GM19468 (cell line): Measurements from ENCODE around the gene SNRPB2.
A peak's percentile ranks its signal among the peaks of the same experiment; 100 is the strongest.

ENCODE experiments used
- ATAC-seq: cut with Tn5 transposase; IDR thresholded peaks from one replicate; pipeline ENCODE4 v1.9.1; 2021; ENCODE audit warnings: mild to moderate bottlenecking, moderate library complexity, moderate number of reproducible peaks; ENCODE audit not compliant: unreplicated experiment; ENCODE audit errors: extremely low read depth

The SNRPB2 gene

DNA sequence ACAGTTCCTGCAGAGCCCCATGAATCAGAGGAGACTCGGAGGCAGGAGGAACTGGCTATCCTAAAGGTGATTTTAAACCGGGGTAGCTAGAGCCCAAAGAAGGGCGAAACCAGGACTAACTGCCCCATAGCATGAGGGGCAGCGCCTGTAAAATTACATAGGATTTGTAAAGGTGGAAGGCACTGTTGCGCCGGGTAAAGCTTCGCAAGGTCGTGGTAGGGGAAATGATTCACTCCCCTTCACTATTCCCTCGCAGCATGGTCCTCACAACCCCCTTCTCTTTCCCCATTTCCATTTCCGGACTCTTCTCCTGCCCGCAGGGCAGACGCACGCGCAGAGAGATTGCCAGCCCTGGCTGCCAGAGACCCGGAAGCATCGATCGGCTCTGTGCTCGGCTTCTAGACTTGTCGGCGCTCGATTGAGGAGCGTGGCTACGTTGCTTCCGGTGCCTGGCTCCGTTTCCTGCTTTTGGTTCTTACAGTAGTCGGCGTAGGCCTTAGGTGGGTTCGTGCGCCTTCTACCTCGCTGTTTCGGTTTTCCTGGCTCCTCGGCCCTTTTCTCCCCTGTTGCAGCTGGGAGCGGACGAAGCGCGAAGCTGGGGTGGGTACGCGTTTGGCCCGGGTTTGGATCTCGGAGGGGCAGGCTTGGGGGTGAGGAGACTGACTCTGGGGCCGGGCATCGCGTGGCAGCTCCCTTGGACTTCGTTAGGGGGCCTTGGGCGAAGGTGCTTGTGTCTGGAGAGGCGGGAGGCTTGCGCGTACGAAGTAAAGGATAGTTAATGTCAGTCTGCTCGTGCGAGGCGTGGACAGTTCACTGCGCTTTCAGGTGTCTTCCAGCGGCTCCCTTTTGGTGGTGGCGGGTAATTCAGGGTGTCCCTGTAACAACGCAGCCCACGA, at the start of gene SNRPB2:
Gene SNRPB2, plus strand, starts transcription at position 462 of the 896 bp plus-strand sequence. CDS start 1,677 bp downstream, outside the sequence.
- ATAC-seq = peak; percentile 94

DNA sequence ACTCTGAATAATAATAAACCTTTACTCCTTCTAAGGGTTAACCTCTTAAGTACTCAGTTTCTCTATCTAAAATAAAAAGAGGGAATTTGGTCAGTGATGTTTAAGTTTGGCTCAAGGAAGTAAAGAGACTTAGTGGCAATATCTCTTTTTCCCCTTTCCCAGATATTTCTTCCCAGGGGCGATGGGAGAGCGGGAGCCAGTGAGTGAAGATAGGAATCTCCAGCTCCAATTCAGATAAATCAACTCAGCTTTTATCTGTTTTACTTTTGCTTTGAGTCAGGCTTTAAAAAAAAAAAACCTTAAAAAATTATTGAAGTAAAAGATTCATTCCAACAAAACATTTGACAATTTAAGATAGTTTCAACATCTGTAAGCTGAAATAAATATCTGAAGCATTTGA, 45.4 kb upstream of the SNRPB2 start:
- ATAC-seq = no peak

DNA sequence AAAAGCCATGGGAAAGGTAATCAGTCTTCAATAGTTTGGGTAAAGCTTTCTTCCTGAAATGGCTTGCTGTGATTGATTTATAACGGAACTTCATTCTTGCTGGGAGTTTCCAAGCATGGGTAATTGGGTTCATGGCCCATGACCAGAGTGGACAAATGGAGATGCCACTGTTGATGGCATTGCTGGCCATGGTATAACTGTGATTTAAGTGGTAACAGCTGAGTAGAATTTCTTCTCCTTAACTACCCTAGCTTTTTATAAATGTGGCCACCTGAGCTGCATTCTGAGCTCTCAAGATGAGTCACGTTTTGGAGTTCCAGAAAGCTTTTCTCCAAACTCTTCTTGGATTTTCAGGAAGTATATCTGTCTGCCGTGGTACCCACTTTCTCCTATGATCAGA, 39.9 kb upstream of the SNRPB2 start:
- no peak for ATAC-seq

DNA sequence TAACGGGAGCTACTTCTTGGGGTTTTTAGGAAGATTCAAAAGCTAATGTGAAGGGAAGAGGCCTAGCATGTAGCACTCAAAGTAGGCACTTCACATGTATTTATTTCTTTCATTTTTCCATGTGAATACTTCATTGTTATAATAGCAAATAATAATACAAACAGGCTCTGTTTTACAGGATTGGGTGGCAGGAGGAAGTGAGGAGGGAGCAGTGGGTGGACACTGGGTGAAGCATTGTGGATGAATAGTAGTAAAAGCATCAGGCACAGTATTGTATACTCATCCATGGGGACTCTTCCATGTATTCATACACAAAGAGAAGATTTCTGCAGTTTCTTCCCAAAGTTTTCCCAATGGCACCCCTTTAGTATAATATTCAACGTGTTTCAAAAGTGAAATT, 38.4 kb upstream of the SNRPB2 start:
- ATAC-seq = no peak

DNA sequence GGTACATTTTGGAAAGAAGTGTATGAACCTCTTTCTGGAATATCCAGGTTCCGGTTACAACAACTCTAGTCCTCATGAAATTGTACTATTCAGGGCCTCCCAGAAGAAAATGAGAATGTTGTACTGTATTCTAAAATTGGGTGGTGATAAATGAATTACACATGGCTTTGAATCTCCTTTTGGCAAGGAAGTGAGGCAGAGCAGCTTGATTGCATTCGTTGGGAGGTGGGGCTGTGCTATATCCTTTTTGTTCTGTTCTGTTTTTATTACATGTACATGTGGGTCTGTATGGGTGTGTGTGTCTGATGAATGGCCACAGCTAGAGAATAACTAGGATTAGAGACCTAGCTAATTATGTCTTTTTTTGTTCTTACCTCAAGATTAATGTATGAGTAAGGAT, 37.8 kb upstream of the SNRPB2 start:
- ATAC-seq = no peak

DNA sequence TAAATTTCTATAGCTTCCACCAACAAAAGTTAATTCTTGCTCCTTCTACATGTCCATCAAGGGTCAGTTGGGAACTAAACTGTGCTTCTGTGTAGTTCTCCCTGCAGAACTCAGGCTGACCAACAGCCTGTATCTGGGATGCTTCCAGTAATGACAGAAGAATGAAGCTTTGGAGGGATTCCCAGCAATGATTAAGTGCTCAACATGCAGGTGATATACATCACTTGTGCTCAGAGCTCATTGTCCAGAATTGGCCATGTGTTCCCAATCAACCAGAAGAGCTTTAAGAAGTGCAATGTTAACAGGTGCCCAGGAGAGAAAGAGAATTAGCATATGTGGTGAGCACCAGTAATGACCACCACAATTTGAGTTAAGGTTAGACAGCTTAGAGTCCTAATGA, 37.4 kb upstream of the SNRPB2 start:
- no peak for ATAC-seq

DNA sequence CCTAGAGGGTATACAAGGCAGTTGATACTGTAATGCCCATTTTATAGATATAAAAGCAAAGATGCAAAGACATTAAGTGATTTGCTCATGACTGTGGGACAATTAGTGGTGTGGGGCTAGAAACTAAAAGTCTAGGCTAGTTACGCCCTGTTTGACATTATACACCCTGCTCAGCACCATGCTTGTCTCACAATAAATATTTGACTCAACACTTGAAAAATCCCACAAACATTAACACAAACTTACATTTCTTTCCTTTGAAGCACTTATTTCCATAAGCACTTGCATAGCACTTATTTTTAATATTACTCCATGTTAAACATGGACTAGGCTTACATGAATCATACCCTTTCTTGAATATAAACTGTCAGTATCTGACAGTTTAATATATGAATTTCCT, 36.5 kb upstream of the SNRPB2 start:
- no peak for ATAC-seq

DNA sequence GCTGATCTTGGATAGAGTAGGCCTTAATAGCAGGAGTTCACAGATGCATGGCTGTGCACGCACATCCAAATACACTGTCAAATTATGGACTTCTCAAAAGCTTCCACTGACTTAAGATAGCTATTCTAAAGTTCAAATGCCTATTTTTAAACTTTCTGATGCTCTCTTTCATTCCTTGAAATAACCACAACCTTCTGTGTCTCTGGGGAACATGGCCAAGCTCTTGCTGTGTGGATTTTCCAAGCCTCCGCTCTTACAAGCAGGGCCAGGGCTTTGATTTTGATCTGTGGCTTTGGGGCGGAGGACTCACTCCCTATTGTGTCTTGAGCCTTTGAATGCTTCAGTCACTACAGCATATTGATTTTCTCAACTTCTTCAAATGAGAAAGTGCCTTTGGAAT, 35.7 kb upstream of the SNRPB2 start:
- ATAC-seq = no peak

DNA sequence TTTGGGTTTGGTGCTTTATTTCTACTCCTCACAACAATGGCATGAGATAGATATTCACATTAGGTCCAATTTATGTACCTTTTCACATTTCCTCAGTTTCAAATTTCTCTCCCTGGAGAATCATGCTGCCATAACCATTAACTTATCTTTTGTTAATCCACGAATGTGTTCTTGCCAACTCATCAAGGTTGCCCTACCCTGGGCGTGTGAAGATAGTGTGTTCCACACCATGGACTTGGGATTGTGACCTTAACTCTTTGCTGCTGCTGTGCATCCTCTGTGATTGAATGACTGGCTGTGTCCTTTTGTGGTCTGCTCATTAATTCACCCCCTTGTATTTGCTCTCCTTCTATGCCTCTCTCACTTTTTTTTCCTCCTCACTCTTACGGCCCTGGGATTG, 34.2 kb upstream of the SNRPB2 start:
- ATAC-seq = no peak

DNA sequence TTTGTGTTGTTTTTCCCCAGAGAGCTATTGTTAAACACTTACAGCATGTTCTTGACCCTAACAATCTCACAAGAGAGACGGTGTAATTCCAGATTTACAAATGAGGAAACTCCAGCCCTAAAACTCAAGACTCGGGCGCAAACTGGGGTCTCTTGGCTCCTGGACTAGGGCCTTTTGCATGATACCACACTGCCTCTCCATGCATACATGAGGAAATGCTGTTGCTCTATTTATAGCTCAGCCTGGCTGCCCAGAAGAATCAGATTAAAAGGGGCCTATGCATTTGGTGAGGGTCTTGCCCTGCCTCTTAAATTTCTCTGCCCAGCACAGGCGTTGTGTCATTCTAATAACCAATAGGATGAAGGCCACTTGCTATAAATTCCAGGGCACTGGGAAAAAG, 30.5 kb upstream of the SNRPB2 start:
- no peak for ATAC-seq

DNA sequence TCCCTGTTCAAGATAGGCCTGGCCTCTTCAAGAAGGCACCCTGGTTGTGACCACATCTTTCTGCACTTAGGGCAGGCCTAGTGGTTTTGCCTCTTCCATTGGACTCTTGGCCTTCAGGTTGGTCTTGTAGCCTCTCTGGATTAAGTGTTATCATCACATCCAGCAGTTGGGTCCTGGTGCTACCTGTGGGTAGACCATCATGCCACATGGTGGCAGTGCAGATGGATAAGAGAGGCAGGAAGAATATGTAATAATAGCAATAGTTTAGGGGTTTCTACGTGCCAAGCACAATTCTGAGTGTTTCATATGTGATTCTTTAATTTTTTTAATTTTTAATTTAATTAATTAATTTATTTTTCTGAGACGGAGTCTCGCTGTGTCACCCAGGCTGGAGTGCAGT, 28.5 kb upstream of the SNRPB2 start:
- ATAC-seq = no peak

DNA sequence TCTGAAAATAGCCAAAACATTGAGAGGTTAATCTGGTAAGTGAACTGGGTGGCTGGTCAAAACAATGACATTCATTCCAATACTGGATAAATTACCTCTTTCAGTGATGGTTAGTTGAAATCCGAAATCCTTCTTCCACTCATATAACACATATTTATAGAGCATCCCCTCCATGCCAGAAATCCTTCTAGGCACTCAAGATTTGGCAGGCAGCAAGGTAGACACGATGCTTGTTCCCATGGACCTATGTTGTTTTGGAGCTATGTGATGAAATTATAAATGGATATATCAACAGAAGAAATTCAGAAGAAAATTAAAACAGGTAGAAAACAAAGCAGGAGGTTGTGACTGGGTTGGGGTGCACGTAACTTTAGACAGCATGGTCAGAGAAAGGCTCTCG, 26.3 kb upstream of the SNRPB2 start:
- ATAC-seq = no peak

DNA sequence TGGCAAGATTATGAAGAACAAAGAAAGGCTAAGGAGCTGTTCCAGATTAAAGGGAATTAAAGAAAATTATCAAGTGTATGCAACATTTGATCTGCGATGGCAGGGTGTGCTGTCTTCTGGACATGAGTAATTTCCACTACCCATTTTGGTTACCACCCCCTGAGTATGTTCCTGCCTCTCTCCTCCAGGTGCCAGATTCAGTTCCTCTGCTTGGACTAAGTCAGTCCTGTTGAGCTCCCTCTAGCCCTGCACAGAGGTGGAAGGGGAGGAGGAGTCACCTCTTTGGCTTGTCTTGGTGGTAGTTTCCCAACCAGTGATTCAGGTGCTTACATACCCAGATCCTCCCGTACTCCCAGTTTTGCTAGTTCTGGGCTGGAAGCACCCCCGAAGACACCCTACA, 22.2 kb upstream of the SNRPB2 start:
- no peak for ATAC-seq

DNA sequence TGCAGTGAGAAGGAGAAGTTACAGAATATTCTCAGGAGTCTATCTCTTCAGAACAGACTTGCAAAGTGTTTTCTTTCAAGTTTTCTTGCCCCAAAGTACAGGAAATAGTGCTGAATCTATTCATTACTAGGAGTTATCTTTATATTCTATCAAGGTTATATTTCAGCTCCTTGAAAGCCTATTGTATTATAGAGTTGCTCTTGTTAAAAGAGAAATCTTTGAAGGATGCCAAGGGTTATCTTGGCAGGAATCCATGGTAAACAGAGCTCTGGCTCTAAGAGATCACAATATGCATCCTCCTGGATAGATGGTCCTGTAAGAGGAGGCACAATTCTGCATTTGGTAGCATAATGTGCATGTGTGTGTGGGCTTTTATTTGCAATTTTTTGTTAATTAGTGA, 21.2 kb upstream of the SNRPB2 start:
- no peak for ATAC-seq

DNA sequence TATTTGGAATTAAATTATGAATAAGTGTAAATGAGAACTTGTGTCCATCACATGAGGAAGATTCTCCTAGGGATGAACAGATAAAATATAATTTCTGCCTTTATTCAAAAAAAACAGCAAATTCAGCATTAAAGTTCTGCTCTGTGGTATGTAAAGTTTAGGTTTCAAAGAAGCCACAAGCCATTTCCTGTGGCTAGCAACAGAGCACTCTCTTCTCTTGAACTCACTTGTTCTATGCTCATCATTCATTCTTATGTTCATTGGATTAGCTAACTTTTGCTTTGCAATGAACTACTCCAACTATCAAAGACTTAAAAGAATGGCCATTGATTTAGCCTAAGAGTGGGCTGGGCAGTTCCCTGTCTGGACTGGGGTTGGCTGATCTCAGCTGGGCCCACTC, 20.8 kb upstream of the SNRPB2 start:
- peak; percentile 54 for ATAC-seq

DNA sequence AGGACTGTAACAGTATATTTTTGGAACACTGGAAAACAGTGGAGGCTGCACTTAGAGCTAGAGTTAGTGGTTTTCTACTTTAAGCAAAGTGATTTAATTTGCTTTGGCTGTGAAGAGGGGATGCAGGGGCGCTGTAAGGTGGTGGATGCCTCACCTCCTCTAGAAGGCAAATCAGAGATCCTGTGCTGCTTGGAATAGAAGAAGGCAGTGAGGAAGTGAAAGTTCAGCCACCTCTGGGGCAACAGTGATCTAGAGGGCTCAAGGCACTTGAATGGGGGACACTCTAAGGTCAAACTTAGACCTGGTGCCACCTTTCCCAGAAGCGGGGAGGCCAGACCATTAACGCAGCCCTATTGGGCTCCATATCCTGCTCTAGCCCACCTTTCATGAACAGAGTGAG, 19.0 kb upstream of the SNRPB2 start:
- ATAC-seq = peak; percentile 28

DNA sequence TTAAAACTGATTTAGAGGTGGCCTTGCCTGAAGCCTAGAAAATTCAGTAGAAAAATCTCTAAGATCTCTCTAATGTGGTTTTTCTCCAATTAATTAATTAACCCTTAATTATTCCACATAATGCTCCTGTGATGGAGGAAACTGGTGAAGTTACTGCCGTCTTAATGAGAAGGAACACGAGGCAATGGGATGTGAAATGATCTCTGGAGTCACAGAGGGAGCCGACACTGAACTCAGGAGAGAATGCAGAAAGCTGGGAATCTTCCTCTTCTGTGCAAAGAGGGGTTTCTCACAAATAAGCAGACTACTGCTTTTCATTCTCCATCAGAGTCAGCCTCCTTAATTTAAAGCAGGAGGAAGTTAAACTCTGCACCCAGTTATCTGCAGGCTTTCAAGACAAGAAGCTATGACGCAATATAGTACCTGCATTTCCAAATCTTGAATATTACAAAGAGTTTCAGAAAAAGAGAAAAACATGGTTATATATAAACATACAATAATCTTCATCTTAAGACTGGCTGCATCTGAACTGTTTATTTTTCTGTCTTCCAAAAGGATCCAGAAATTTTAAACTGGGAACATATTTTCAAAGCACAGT, 18.1 kb upstream of the SNRPB2 start:
- no peak for ATAC-seq

DNA sequence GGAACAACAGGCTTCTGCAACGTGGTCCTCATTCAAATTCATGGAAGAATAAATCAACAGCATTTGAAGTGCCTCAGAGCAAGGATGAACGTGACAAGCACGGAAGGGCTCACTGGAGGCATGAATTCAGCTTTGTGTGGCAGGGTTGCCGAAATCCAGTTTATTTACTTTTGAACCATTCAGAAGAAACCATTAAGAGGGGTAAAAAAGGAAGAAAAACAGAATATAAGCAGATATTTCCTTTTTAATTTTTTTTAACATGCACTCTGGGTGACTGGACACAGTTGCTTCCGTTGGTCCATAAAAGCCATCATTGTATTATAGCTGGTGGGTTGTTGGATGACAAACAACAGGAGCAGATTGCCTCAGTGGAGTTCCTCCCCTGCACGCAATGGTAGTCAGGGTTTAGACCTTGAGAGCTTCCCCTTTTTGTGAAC, 17.3 kb upstream of the SNRPB2 start:
- ATAC-seq = no peak

DNA sequence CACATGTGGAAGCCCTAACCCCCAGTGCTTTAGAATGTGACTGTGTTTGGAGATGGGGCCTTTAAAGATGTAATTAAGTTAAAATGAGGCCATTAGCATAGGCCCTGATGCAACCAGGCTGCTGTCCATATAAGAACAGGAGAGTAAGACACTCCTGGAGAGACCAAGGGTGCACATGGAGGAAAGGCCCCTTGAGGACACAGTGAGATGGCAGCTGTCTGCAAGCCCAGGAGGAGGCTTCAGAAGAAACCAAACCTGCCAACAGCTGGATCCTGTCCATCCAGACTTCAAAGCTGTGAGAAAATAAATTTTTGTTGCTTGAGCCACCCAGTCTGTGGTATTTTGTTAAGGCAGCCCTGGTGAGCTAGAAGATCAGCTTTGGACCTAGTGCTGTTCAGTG, 16.8 kb upstream of the SNRPB2 start:
- ATAC-seq = no peak

DNA sequence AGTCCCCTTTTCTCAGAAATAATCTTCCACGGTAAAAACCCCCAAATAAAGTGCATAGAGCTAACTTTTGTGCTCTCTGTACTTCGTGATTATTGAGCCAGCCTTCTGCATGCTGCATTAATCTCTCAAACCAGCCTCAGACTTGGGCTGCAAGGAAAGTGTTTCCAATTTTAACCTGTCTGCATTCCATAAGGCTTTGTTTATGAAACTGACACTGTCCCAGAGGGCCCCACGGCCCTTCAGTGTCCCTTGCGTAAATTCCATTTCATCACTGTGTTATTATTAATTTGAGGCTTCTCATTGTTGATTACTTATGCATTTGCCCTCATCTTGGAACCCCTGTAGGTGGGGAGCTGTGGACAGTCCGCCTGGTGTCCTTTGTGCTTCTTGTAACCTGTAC, 15.6 kb upstream of the SNRPB2 start:
- no peak for ATAC-seq

DNA sequence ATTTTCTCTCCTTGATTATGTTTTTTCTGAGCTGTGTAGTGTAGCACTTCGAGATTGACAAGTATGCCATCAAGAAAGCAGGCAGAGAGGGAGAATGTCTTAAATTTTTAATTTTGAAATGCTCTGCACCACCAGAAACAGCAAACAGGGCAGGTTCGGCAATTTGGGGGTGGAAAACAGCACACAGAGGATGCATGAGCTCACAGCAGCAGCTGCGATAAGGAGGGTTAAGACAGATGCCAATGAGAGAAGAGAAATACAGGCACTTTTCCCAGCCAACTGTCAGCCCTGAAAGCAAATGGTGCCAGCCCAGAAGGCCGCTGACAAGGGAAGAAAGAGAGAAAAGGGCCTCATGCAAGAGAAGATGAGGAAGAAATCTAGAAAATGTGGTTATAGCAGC, 15.1 kb upstream of the SNRPB2 start:
- no peak for ATAC-seq

DNA sequence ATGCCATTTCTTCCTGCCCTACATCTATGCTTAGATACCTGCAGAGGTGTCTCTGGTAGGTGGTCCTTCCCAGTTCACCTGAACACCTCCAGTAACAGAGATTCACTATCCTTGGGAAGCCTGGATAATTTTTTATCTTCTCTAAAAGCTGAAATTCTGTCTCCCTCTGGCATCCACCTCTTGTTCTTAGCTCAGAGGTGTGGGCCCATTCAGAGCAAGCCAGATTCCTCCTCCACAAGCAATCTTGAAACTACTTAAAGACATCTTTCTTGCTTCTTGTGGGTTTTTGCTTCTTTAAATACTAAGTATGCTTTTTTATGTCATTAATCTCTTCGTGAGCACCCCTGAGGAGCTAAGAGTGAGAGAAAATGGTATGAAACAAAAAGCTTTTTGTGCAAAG, 10.4 kb upstream of the SNRPB2 start:
- no peak for ATAC-seq
